AG08395 (cell line): ENCODE data around the gene NTPCR.

Source experiments
- DNase-seq: peaks from one replicate; pipeline ENCODE4 v3.0.0; 2012; ENCODE audit warnings: mixed read lengths, low spot score

Gene NTPCR

DNA sequence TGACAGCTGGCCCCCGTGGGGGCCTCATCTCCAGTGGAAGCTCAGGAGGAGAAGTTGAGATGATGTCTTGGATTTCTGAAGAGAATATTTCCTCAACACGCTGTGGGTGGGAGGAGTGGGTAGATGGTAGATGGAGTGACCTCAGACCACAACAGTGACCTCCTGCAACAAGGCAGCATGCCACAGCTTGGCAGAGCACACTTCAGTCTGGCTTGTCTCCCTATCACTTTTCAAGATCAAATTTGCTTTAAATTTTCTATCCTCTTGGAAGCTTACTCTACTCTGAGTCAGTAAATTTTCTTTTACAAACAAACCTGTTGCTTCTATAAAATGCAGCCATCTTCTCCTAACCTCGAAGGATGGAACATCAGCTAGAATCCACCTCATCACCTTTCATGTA, 59.7 kb downstream of the NTPCR start:
- no peak for DNase-seq

DNA sequence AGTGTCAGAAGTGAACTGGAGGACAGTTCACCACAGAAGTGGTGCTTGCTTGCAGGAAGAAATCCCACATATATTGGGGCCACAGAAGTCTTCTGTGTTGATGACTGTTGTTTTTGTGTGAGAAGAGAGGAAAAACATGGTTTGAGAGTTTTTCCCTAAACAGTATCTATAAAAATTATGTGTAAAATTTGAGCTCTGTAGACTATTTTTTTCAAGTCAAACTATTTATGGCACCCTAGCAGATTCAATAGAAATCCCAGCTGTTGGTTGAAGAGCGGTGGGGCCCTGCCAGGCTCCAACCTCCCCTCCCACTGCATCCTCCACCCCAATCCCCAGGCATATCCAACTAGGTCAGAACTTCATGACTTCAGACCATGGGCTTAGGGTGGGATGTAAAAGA, 61.6 kb downstream of the NTPCR start:
- DNase-seq = no peak

DNA sequence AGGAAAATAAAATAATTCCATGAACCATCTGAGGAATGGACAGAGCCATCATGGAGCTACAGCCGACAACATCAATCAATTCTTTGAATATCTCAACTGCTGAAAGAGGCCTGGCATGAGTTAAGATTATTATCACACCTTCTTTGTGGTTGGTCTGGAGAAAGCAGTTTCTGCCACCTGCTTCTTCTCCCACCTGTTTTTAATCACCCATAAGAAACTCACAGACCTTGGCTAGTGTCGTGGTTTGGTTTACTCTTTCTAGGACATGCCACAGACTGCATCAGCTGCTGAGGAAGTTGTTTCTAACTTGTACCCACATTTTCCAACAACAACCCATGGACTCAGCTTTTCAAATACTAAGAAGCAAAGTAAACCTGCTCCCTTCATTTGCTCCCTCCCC, 65.6 kb downstream of the NTPCR start:
- DNase-seq = no peak

DNA sequence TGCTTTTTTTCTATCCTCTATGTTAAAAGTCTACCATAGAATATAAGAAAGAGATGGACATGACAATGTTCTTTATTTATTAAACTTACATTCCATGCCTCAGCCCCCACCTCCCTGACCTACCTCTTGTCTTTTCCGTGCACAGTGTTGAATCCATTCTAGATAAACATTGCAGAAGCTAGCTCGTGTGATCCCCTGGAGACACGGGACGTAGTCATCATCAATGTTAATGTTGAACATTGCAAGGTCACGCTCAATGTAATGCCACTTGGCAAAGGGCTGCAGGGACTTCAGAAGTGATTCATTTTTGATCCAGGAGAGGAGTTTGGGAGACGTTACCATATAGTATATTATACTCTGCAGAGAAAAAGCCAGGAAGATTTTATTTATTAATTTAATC, 66.4 kb downstream of the NTPCR start:
- DNase-seq = no peak

DNA sequence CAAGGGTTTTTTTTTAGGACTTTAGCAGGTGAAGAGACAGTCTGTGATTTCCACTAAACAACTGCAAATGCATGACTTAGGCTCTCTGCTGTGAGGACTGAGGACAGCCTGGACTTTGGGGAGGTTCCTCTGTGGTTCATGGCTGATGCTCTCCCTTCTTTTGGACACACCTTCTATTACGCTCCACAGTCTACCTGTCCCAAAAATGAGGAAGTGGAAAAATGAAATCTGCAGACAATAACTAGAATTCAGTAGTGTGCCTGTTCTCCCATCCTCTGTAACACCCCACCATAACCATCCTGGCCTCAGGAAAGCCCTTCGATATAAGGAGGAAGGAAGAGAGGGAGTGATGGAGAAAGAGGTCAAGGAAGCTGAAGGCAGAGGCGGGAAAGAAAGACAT, 68.7 kb downstream of the NTPCR start:
- DNase-seq = no peak

DNA sequence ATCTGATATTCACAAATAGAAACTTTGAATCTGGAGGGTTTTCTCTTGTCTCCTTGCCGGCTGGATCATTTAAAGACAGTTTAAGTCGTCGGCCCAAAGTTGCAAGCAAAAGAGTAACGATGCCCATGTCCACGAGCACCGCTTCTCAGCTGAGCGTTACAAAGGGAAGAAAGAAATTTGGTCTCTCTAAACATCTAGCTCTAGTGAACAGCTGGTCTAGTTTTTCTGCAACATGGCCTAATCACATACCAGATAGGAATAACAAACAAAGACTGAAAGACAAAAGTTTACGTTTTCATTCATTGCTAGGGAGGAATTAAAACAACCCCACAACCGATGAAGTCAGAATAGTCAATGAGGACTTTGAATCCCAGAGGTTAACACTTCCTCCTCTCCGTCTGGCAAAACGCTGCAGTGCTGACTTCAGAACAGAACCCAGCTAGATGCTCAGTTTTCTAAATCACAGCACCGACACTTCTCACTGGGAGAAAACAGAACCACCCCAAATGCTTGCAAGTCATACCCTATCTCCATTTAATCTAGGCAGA, 69.4 kb downstream of the NTPCR start:
- DNase-seq = no peak

DNA sequence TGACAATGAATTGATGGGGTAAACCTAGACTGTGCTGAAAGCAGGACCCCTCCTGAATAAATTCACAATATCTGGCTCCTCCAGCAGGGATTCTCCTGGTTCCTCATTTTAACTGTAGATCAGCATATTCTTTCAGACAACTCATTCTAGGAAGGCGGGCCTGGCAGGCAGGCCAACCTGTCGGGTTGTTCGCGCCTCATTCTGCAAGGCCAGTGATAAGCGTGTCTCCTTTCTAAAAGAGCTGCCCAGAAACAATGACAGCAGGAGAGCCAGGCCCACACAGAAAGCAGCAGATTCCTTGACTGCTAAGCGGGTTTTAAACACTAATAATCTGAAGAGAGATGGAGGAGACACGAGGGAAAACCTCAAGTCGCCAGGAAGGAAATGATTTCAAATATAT, 70.0 kb downstream of the NTPCR start:
- DNase-seq = no peak

DNA sequence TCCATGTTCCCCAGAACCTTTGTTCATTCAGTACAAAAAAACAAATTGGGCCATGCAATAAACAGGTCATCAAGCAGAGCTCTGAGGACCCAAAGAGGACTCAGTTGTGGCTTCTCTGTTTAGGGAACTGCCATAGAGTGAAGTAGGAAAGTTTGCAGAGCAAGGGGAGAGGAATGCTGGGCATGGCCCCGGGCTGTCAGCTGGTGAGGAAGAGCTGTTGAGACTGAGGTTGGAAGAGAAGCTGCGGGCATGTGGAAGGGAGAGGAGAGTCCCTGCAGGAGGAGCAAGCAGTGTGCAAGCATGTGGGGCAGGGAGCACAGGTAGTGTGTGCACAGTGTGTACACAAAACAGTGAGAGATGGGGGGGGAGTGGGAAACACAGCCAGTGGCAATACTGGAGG, 71.8 kb downstream of the NTPCR start:
- no peak for DNase-seq

DNA sequence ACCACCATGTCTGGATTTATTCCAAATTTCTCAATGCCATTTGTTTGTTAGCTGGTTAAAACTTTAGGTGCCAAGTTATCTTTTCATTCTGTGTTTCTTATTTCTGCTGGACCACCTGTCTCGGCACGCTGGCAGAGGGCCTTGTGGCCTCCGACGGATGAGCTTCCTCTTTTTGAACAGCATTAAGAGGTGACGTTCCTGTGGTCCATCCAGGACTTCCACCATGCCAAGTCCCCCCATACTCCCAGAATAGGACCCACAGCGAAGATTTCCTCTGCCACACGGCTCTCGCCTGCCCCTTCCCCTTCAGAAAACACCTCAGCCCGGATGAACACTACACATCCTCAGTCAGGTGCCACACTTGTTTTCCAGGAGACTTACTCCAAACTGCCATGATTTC, 73.8 kb downstream of the NTPCR start:
- DNase-seq = no peak

DNA sequence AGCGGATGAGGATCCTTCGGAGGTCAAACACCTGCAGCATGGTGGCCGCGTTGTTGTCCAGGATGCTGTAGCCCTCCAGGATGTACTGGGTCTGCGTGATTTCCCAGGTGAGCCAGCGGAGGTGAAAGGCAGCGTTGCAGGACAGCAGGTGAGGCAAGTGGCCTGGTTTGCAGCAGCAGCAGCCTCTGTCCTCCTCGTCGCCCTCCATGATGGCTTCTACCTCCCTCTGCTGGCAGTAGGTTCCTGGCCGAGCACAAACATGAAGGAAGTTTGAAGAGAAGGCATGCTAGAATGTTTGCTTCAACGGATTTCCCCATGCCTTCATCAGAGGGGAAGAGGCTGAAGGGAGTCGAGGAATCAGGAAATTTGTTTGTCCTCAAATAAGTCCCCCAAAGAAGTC, 74.7 kb downstream of the NTPCR start:
- DNase-seq = peak; percentile 55

DNA sequence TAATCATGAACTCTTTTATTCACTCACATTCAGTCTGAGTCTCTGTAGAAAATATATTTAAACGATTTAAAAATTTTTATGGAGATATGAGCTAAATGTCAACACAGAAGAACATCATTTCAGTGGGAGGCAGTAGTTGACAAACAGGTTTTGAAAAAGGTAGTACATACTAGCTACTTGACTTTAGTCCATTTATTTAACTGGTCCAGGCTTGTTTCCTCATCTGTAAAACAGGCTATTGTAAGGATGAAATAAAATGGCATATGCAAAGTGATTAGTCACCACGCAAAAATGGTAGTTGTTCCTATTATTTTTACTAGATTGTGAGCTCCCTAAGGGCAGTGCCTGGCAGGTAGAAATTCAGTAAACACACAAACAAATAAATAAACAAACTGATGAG, 75.2 kb downstream of the NTPCR start:
- DNase-seq = no peak

DNA sequence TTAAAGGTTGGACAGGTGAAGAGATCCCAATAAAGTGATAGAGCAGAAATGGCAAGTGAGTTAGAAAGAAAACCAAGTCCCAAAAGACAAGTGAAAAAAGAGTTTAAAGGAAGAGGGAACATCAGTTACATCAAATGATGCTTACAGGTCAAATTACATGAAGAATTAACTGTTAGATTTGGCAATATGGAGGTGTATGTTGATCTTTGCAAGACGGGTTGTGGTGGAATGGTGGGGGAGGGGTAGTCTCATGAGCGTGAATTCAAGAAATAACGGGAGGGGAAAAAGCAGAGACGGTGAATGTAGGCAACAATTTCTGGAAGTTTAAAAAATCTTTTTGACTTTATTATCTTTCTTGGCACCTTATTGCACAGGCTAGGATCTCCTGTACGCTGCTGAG, 76.6 kb downstream of the NTPCR start:
- DNase-seq = no peak

DNA sequence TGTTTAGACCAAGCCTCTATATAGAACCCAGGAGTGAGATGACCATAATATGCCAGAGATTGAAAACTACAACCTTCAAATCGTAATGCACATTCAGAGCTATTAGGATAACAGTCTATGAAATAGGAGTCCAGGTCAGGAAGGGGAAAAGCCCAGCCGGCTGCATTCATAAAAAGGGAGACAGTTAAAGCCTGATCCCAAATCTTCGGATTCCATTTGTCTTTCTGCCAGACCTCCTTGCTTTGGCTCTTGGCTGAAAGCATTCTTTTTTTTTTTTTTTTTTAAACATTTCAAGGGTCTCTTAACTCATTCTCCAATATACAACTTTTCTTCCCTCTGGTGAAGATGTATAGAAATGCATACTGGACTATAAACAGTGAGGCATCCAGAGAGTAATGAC, 81.1 kb downstream of the NTPCR start:
- no peak for DNase-seq

DNA sequence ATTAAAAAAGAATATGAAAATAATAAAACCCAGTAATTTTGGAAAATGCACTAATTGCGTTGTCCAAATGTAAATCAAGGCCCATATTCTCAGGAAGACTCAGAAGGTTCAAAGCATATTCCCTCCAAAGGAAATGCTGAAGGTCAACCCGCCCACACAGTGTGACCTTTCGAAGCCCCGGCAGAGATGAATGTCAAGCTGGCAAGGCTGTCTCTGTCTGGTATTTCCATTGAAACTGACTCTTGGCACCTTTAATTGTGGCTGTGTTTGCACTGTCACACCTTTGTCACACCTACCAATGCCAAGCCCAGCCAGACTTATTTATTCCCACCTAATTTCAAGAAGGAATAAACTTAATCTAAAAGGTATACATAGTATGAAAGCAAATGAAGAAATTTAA, 82.5 kb downstream of the NTPCR start:
- DNase-seq = no peak

DNA sequence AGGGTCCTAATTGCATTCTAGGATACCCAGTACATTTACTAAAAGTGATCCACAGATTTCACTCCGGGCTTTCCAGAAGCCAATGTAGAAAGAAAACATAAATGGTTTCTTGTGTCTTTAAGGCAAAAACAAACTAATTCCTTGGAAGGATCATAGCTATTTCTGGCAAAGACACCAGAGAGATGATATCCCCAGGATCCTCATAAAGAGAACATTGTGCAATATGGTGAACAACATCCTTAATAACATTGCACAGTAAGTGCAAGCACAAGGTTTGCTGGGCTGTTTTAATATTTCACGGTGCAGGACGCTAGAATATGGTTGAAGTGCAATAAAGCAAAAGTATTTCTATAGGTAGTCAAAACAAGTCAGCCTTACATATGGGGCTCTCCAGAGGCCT, 83.0 kb downstream of the NTPCR start:
- peak; percentile 22 for DNase-seq
